PFSK-1 (cell line): ENCODE measurements around the gene KLK1.

ENCODE experiments used
- FOXP2 ChIP-seq: optimal IDR thresholded peaks from 2 replicates; pipeline ENCODE3; 2011; ENCODE audit warnings: borderline replicate concordance, control low read depth, inconsistent platforms; ENCODE audit not compliant: insufficient read depth; ENCODE audit errors: extremely low read length, extremely low read depth
- POLR2AphosphoS5 ChIP-seq: IDR thresholded peaks from 2 replicates; pipeline ENCODE4 v1.6.1; 2012; ENCODE audit warnings: low read depth, mild to moderate bottlenecking, control low read depth, low read length, moderate library complexity
- SIN3A ChIP-seq: IDR thresholded peaks from 2 replicates; pipeline ENCODE4 v1.6.1; 2012; ENCODE audit warnings: mild to moderate bottlenecking, low read length, moderate library complexity, borderline replicate concordance; ENCODE audit not compliant: insufficient read depth
- TAF1 ChIP-seq: IDR thresholded peaks from 2 replicates; pipeline ENCODE4 v1.6.1; 2012; ENCODE audit warnings: low read length, control low read depth, borderline replicate concordance; ENCODE audit not compliant: insufficient read depth

DNA sequence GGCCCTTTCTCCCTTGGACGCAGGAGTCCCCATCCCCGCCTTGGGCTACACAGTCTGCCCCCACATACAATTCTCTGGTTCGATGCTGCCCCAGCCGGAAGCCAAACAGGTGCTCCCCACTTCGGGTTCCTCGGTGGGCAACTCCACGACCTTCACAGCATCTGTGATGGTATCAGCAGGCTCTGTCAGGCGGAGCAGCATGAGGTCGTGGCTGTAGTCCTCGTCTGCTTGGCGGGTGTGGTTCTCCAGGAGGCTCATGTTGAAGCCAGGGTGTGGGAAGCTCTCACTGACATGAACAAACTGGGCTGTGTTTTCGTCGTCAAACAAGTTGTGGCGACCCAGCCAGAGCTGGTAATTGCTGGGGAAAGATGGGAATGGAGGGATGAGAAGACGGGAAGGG is 3.5 kb downstream of the KLK1 start:
- TF ChIP-seq POLR2AphosphoS5: no peak
- no peak for TF ChIP-seq TAF1
- no peak for TF ChIP-seq SIN3A
- no peak for TF ChIP-seq FOXP2
